ENCODE data around the gene GRM8.

DNA sequence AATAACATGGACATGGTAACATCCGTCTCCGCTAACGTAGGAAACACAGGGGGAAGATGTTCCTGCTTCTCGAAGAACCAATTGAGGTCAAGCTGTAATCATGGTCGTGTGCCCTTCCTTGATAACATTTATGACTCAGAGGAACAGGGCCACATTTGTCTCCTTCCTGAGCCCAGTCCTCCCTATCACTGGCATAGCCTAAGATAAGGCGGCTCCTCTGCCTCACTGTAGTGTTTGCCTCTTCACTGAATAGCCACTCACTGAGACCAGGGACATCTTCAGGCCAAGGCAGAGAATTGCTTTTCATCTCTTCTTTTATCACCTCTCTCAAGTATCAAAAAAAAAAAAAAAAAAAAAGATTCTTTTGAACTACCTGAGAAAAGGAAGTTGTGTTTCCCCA is 5.4 kb upstream of the GRM8 start:
- TF ChIP-seq, protein P1, sequence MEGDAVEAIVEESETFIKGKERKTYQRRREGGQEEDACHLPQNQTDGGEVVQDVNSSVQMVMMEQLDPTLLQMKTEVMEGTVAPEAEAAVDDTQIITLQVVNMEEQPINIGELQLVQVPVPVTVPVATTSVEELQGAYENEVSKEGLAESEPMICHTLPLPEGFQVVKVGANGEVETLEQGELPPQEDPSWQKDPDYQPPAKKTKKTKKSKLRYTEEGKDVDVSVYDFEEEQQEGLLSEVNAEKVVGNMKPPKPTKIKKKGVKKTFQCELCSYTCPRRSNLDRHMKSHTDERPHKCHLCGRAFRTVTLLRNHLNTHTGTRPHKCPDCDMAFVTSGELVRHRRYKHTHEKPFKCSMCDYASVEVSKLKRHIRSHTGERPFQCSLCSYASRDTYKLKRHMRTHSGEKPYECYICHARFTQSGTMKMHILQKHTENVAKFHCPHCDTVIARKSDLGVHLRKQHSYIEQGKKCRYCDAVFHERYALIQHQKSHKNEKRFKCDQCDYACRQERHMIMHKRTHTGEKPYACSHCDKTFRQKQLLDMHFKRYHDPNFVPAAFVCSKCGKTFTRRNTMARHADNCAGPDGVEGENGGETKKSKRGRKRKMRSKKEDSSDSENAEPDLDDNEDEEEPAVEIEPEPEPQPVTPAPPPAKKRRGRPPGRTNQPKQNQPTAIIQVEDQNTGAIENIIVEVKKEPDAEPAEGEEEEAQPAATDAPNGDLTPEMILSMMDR (IDR thresholded peaks at IDR 0.05): no peak
- no peak for TF ChIP-seq POLR2A (IDR thresholded peaks at IDR 0.05)
- no peak for TF ChIP-seq EP300 (IDR thresholded peaks at IDR 0.05)
- no peak for TF ChIP-seq POLR2AphosphoS5 (IDR thresholded peaks at IDR 0.05)

Data from suprapubic skin (tissue), 4 donors.